ENCODE data around the gene KRTAP9-4. TPM values are rescaled to one million over a fixed set of nuclear protein-coding genes. Genes with fewer than 3 reads are reported as not detected.

KRTAP9-4 gene
- total and polyA plus RNA-seq, 2 of the 8 experiments (the other 6 are each of a cell fraction or from before 2014, with no cell fraction given): not detected

DNA sequence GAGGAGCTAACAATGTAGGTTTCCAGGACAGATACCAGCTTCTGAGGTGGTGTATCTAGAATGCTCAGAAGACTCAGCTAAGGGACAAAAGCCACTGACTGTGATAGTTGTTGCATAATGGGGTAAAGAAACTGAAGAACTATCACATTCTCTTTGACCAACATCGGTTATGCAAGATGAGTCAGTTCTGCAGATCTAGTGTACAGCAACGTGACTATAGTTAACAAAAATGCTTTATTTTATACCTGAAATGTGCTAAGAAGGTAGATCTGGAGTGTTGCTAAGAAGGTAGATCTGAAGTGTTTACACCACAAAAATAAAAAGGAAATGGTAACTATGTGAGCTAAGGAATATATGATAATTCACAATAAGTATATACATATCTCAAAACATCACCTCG is 18.2 kb downstream of the KRTAP9-4 start:
- Histone ChIP-seq H3K79me2 (ENCODE audit: control insufficient read depth in 1 of 2, insufficient read depth in 2 of 2, low read length in 2 of 2) (no peaks in the 10 kb centered on the region), H4K91ac (replicated peaks; ENCODE audit: insufficient read length, low read length) (no peak overlapping the region), H3K79me1 (ENCODE audit: low read depth, low read length) (no peaks in the 10 kb centered on the region), H4K20me1 (replicated peaks in 1 of 2; ENCODE audit: control insufficient read depth in 1 of 2, insufficient read depth in 2 of 2, low read length in 2 of 2) (no peaks in the 10 kb centered on the region), H3K23me2 (ENCODE audit: low read depth, low read length) (no peaks in the 10 kb centered on the region), H3K36me3 (ENCODE audit: control insufficient read depth in 2 of 4, insufficient read depth in 4 of 4, low read length in 3 of 4) (no peaks in the 10 kb centered on the region), H3K4me3 (ENCODE audit: extremely low read depth in 1 of 4, insufficient read depth in 2 of 4, low read depth in 3 of 4, low read length in 4 of 4) (no peak overlapping the region), H3K14ac (ENCODE audit: insufficient read length) (no peak overlapping the region), H3K56ac (replicated peaks; ENCODE audit: insufficient read length, low read depth, low read length) (no peak overlapping the region), H3K4me2 (ENCODE audit: insufficient read depth in 1 of 2, low read depth in 2 of 2, low read length in 2 of 2) (no peak overlapping the region), H2BK120ac (replicated peaks; ENCODE audit: low read depth, low read length) (no peak overlapping the region), H3K18ac (ENCODE audit: extremely low read depth, low read length) (no peak overlapping the region), H3K27ac (ENCODE audit: low read depth, low read length) (no peak overlapping the region), H2BK15ac (ENCODE audit: low read length) (no peak overlapping the region), H3K9me3 (ENCODE audit: insufficient read depth in 2 of 2, low read depth in 1 of 2, low read length in 1 of 2) (no peaks in the 10 kb centered on the region), H4K8ac (ENCODE audit: extremely low read depth, insufficient read depth, low read length) (no peak overlapping the region), H2AFZ (ENCODE audit: low read length) (no peak overlapping the region), H3K23ac (ENCODE audit: insufficient read length) (no peak overlapping the region), H3K27me3 (replicated peaks in 1 of 4; ENCODE audit: control insufficient read depth in 3 of 4, extremely low read depth in 1 of 4, insufficient read depth in 3 of 4, low read length in 3 of 4) (no peaks in the 10 kb centered on the region), H4K5ac (ENCODE audit: insufficient read length, low read depth, low read length) (no peak overlapping the region), H3K4me1 (replicated peaks in 1 of 4; ENCODE audit: control insufficient read depth in 3 of 4, insufficient read depth in 4 of 4, low read length in 3 of 4) (no peaks in the 10 kb centered on the region), H2BK12ac (ENCODE audit: low read depth, low read length) (no peak overlapping the region), H2BK5ac (ENCODE audit: low read depth, low read length) (no peak overlapping the region), H2AK5ac (ENCODE audit: low read depth, low read length) (no peak overlapping the region), H2BK20ac (ENCODE audit: low read length) (no peak overlapping the region), H3K9ac (replicated peaks in 1 of 4; ENCODE audit: extremely low read depth in 1 of 4, low read depth in 3 of 4, low read length in 3 of 4) (no peak overlapping the region), H3K4ac (replicated peaks; ENCODE audit: insufficient read length, low read depth, low read length) (no peak overlapping the region)
- ChIA-PET POLR2A (ENCODE audit: partially characterized antibody) (no interaction called here), CTCF (ENCODE audit: partially characterized antibody) (no interaction called here)
- DNase-seq (ENCODE audit: low read depth in 1 of 2, low spot score in 2 of 2) (no peak), FAIRE-seq (no peak)
- no CpG with 5 or more reads among the region's 3 CpGs for WGBS, 2 experiments (ENCODE audit: extremely low coverage in 1 of 2, insufficient coverage in 1 of 2, insufficient read length in 1 of 2, insufficient replicate concordance in 2 of 2, low coverage in 1 of 2, low lambda C conversion rate in 2 of 2, missing lambda C conversion rate in 1 of 2)
- no peak for TF ChIP-seq CHD2 (IDR thresholded peaks at IDR 0.05; ENCODE audit: low read length)
- TF ChIP-seq, protein P1, sequence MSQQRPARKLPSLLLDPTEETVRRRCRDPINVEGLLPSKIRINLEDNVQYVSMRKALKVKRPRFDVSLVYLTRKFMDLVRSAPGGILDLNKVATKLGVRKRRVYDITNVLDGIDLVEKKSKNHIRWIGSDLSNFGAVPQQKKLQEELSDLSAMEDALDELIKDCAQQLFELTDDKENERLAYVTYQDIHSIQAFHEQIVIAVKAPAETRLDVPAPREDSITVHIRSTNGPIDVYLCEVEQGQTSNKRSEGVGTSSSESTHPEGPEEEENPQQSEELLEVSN (IDR thresholded peaks at IDR 0.05): no peak
- TF ChIP-seq RBBP5 (IDR thresholded peaks at IDR 0.05; ENCODE audit: borderline replicate concordance, low read depth, low read length): no peak
- TF ChIP-seq, protein P2, sequence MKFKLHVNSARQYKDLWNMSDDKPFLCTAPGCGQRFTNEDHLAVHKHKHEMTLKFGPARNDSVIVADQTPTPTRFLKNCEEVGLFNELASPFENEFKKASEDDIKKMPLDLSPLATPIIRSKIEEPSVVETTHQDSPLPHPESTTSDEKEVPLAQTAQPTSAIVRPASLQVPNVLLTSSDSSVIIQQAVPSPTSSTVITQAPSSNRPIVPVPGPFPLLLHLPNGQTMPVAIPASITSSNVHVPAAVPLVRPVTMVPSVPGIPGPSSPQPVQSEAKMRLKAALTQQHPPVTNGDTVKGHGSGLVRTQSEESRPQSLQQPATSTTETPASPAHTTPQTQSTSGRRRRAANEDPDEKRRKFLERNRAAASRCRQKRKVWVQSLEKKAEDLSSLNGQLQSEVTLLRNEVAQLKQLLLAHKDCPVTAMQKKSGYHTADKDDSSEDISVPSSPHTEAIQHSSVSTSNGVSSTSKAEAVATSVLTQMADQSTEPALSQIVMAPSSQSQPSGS (IDR thresholded peaks at IDR 0.05; ENCODE audit: low read length): no peak
- TF ChIP-seq RNF2 (IDR thresholded peaks at IDR 0.05; ENCODE audit: borderline replicate concordance, low read depth, low read length, missing control alignments, poor library complexity, severe bottlenecking): no peak
- TF ChIP-seq SP2 (IDR thresholded peaks at IDR 0.05; ENCODE audit: low read length): no peak
- no peak for TF ChIP-seq RXRA (IDR thresholded peaks at IDR 0.05; ENCODE audit: insufficient read depth, low read depth, low read length)
- TF ChIP-seq PHF8 (conservative IDR thresholded peaks at IDR 0.05; ENCODE audit: low read depth, low read length): no peak
- TF ChIP-seq RAD21 (IDR thresholded peaks at IDR 0.05 in 1 of 2, conservative IDR thresholded peaks at IDR 0.05 in 1 of 2; ENCODE audit: low read depth in 2 of 2, low read length in 2 of 2): no peak
- TF ChIP-seq SP4 (IDR thresholded peaks at IDR 0.05; ENCODE audit: low read length): no peak
- no peak for TF ChIP-seq SIRT6 (IDR thresholded peaks at IDR 0.05; ENCODE audit: low read length)
- TF ChIP-seq BRCA1 (IDR thresholded peaks at IDR 0.05; ENCODE audit: low read depth, low read length): no peak
